KMS-11 (cell line): ENCODE data around the gene INSYN1.

Experiments used
- H2AFZ ChIP-seq: fragments of 200-600 bp; sonication (generic); 2 replicates; pipeline ENCODE4 v1.6.1; 2016; ENCODE audit warnings: antibody characterized with exemption, mixed run types, low read depth
- H3K27ac ChIP-seq: fragments of 200-600 bp; sonication (generic); 2 replicates; pipeline ENCODE4 v1.6.1; 2016; ENCODE audit warnings: mild to moderate bottlenecking, mixed run types
- H3K27me3 ChIP-seq: fragments of 200-600 bp; sonication (generic); 2 replicates; pipeline ENCODE4 v1.6.1; 2017; ENCODE audit warnings: mild to moderate bottlenecking, low read depth, mixed run types, moderate library complexity; ENCODE audit not compliant: insufficient read depth
- H3K36me3 ChIP-seq: fragments of 200-600 bp; sonication (generic); 2 replicates; pipeline ENCODE4 v1.6.1; 2017; ENCODE audit warnings: mild to moderate bottlenecking, mixed run types; ENCODE audit not compliant: insufficient read depth
- H3K4me1 ChIP-seq: fragments of 200-600 bp; sonication (generic); 2 replicates; pipeline ENCODE4 v1.6.1; 2016; ENCODE audit warnings: mild to moderate bottlenecking, low read depth, mixed run types; ENCODE audit not compliant: poor library complexity, severe bottlenecking
- H3K4me2 ChIP-seq: fragments of 200-600 bp; sonication (generic); 2 replicates; pipeline ENCODE4 v1.7.0; 2016; ENCODE audit warnings: mild to moderate bottlenecking, mixed run types
- H3K4me3 ChIP-seq: fragments of 200-600 bp; sonication (generic); IDR thresholded peaks from 2 replicates; pipeline ENCODE4 v1.6.1; 2017; ENCODE audit warnings: low read depth, low read length, mixed read lengths; ENCODE audit not compliant: insufficient read depth
- H3K79me2 ChIP-seq: fragments of 200-600 bp; sonication (generic); 2 replicates; pipeline ENCODE4 v1.6.1; 2016; ENCODE audit warnings: low read depth, mixed run types; ENCODE audit not compliant: insufficient read depth
- H3K9ac ChIP-seq: fragments of 200-600 bp; sonication (generic); 2 replicates; pipeline ENCODE4 v1.6.1; 2016; ENCODE audit warnings: mild to moderate bottlenecking, mixed run types
- H4K20me1 ChIP-seq: fragments of 200-600 bp; sonication (generic); 2 replicates; pipeline ENCODE4 v1.6.1; 2016; ENCODE audit warnings: mild to moderate bottlenecking, mixed run types; ENCODE audit not compliant: insufficient read depth
- TF ChIP-seq, protein P1 (sequence below): fragments of 200-600 bp; sonication (generic); conservative IDR thresholded peaks from 2 replicates; pipeline ENCODE4 v1.6.1; 2017; ENCODE audit warnings: low read depth, mild to moderate bottlenecking, antibody characterized with exemption, low read length, moderate library complexity, mixed read lengths

Gene INSYN1

DNA sequence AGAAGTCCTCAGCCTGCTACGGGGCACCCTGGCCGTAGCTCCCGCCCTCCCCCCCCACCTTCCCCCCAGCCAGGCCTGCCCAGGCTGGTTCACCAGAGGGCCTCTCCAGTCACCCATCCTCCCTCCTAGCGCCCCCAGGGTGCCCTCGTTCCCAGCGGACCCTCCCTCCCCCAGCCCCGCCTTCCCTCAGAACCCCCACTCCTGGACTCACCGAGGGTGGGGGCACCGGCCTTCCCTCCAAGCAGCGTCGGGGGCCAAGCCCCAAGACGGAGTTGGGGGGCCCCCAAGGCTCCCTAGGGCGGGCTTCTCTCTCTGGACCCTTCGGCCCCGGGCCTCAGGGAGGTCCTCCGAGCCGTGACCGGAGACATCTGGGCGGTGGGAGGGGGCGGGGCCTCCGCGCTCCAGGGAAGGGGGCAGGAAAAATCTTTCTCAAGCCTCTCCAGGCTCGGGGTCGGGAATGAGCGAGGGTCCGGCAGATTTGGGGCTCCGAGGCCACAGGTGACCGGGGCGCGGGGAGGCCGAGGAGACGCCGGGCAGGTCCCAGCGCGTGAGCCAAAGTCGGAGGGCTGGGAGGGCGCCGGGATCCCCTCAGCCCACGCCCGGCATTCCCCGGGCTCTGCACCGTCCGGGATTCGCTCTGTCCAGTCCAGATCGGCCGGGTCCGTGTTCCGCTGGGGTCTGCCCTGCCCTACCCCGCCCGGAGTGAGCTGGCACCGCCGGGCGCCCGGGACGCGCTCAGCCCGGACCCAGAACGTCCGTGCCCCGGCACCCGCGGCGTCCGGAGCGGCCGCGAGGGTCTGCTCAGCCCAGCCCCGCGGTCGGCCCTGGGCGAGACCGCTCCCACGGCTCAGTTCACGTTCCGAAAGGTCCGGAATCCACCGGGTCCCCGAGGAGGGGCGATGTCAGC, 999 bp downstream of the INSYN1 start:
- Histone ChIP-seq H3K27ac (no peak overlapping the region), H3K27me3 (peaks cover 24% of the 10 kb centered on the region), H3K4me3 (no peak overlapping the region), H4K20me1 (no peaks in the 10 kb centered on the region), H3K36me3 (no peaks in the 10 kb centered on the region), H3K79me2 (no peaks in the 10 kb centered on the region), H3K9ac (no peak overlapping the region), H3K4me2 (no peak overlapping the region), H3K4me1 (no peaks in the 10 kb centered on the region), H2AFZ (no peak overlapping the region)
- TF ChIP-seq, protein P1, sequence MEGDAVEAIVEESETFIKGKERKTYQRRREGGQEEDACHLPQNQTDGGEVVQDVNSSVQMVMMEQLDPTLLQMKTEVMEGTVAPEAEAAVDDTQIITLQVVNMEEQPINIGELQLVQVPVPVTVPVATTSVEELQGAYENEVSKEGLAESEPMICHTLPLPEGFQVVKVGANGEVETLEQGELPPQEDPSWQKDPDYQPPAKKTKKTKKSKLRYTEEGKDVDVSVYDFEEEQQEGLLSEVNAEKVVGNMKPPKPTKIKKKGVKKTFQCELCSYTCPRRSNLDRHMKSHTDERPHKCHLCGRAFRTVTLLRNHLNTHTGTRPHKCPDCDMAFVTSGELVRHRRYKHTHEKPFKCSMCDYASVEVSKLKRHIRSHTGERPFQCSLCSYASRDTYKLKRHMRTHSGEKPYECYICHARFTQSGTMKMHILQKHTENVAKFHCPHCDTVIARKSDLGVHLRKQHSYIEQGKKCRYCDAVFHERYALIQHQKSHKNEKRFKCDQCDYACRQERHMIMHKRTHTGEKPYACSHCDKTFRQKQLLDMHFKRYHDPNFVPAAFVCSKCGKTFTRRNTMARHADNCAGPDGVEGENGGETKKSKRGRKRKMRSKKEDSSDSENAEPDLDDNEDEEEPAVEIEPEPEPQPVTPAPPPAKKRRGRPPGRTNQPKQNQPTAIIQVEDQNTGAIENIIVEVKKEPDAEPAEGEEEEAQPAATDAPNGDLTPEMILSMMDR: no peak

DNA sequence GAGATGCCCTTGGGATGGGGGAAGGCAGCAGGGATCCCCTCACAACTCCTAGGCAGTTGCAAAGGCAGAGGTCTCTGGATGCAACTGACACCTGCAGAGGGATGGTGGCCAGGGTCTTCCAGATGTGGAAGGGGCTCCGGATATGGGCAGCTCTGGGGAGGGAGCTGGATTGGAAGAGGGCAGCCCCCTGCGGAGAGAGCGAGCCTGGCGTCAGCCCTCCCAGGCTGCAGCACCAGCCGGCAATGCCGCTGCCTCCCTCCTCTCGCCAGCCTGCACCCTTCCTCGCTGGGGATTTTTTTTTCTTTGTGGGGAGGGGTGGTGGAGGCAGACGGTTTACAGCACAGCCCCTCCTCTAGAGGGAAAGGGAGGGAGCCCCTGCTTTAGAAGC, 1.6 kb downstream of the INSYN1 start:
- H3K9ac ChIP-seq: no peak overlapping the region
- H3K36me3 ChIP-seq: no peaks in the 10 kb centered on the region
- H4K20me1 ChIP-seq: no peaks in the 10 kb centered on the region
- H3K4me1 ChIP-seq: no peaks in the 10 kb centered on the region
- H3K79me2 ChIP-seq: no peaks in the 10 kb centered on the region
- H2AFZ ChIP-seq: no peak overlapping the region
- H3K4me2 ChIP-seq: no peak overlapping the region
- no peak overlapping the region for H3K27ac ChIP-seq
- peaks cover 22% of the 10 kb centered on the region for H3K27me3 ChIP-seq
- H3K4me3 ChIP-seq: no peak overlapping the region
- TF ChIP-seq, protein P1: no peak

DNA sequence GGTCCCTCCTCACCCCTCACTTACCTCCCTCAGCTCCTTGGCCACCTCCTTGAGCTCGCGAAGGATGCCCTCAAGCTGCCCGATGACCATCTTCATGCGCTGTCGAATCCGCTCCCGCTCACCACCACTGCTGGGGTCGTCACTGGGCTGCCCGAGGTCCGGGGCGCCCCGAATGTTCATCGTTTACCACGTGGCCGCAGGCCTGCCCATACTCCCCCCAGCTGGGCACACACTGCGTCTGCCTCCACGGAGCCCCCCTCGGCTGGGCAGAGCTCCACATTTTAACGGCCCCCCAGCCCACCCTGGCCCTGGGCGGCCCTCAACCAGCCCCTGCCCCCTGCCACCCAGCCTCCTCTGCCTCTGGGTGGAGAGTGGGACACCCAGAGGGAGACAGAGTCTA, 2.2 kb downstream of the INSYN1 start:
- Histone ChIP-seq H3K79me2 (no peaks in the 10 kb centered on the region), H4K20me1 (no peaks in the 10 kb centered on the region), H3K4me3 (no peak overlapping the region), H3K36me3 (no peaks in the 10 kb centered on the region), H3K27me3 (peaks cover 18% of the 10 kb centered on the region), H3K4me1 (no peaks in the 10 kb centered on the region), H2AFZ (no peak overlapping the region), H3K4me2 (no peak overlapping the region), H3K27ac (no peak overlapping the region), H3K9ac (no peak overlapping the region)
- TF ChIP-seq, protein P1: no peak

DNA sequence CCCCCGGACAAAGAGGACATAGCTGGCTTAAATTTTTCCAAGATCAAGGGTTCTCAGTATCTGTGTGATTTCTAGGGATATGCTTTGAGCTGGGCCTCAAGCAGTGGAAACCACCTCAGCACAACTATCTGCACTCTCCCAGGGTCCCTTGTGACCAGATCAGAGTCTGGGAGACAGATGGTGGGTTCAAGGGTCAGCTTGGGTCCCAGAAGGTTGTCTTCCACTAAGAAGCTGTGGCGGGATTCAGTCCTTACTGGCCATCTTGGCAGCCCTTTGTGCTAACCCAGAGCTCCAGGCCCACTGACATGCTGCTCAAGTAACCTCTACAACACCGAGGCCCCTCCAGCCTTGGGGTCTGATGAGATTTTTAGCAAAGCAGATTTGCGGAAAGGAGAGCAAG, 2.7 kb downstream of the INSYN1 start:
- H3K36me3 ChIP-seq: no peaks in the 10 kb centered on the region
- TF ChIP-seq, protein P1: no peak

More for the DNA sequence above, 2.7 kb downstream of the INSYN1 start:
- Histone ChIP-seq H3K27me3 (peaks cover 17% of the 10 kb centered on the region), H3K79me2 (no peaks in the 10 kb centered on the region), H3K4me2 (no peak overlapping the region), H3K27ac (no peak overlapping the region), H3K4me1 (no peaks in the 10 kb centered on the region), H2AFZ (no peak overlapping the region), H3K4me3 (no peak overlapping the region), H4K20me1 (no peaks in the 10 kb centered on the region), H3K9ac (no peak overlapping the region)
